HepG2 (cell line): Measurements from ENCODE around the gene ENTPD1.

ENCODE experiments used
- SAP130 ChIP-seq: IDR thresholded peaks from 2 replicates; pipeline ENCODE4 v1.6.1; 2016; ENCODE audit warnings: low read depth
- TOPORS ChIP-seq: sonication (generic); formaldehyde crosslinking; IDR thresholded peaks from 2 replicates; pipeline ENCODE4 v1.8.0; 2023; ENCODE audit warnings: mild to moderate bottlenecking, missing genetic modification reagents
- ZNF431 ChIP-seq: sonication (generic); formaldehyde crosslinking; IDR thresholded peaks from 2 replicates; pipeline ENCODE4 v1.9.0; 2022; ENCODE audit warnings: missing genetic modification reagents, low read depth, mild to moderate bottlenecking, borderline replicate concordance
- TF ChIP-seq, protein P1 (sequence below): sonication (generic); formaldehyde crosslinking; IDR thresholded peaks from 2 replicates; pipeline ENCODE4 v1.4.0; 2020; ENCODE audit warnings: missing genetic modification reagents

DNA sequence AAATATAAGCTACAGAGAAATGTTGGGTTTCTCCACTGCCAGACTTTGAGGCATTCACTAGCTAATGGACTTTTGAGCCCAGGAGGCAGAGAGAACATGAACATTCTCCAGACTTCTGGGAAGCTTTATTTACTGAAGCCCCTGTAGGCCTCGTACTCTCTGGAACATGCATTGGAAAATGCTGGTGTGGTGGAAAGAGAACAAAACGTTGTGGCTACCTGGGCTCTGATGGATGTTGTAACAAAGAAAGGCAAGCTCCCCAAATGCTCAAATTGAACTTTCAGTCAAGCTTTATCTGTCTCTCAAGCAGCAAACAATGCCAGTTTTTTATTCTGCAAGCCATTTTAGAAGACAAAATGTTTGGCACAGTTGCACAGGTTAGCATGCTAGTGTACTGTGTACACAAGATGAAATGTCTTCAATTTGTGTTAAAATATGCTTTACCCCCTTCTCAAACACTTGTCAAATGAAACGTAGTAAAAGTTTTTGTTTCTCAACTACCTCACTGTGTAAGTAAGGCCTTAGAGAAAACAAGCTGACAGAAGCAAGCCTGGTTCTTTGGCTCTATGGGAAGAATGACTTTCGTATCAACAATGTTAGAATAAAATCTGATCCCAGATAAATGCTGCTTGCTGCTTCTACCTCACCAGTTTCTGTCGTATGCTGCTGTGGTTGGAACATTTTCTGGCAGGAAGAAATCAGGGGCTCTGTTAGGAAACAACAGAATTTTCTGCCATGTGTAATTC, 80.8 kb downstream of the ENTPD1 start:
- TF ChIP-seq ZNF431 (CRISPR knock-in tag) (no peak), TOPORS (CRISPR knock-in tag) (no peak), SAP130 (peak; percentile 41; the same call in 1 of the 2 replicates)
- TF ChIP-seq, protein P1, sequence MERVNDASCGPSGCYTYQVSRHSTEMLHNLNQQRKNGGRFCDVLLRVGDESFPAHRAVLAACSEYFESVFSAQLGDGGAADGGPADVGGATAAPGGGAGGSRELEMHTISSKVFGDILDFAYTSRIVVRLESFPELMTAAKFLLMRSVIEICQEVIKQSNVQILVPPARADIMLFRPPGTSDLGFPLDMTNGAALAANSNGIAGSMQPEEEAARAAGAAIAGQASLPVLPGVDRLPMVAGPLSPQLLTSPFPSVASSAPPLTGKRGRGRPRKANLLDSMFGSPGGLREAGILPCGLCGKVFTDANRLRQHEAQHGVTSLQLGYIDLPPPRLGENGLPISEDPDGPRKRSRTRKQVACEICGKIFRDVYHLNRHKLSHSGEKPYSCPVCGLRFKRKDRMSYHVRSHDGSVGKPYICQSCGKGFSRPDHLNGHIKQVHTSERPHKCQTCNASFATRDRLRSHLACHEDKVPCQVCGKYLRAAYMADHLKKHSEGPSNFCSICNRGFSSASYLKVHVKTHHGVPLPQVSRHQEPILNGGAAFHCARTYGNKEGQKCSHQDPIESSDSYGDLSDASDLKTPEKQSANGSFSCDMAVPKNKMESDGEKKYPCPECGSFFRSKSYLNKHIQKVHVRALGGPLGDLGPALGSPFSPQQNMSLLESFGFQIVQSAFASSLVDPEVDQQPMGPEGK (CRISPR knock-in tag), result no peak
